ENCODE measurements around the gene PRRG2.

The PRRG2 gene

DNA sequence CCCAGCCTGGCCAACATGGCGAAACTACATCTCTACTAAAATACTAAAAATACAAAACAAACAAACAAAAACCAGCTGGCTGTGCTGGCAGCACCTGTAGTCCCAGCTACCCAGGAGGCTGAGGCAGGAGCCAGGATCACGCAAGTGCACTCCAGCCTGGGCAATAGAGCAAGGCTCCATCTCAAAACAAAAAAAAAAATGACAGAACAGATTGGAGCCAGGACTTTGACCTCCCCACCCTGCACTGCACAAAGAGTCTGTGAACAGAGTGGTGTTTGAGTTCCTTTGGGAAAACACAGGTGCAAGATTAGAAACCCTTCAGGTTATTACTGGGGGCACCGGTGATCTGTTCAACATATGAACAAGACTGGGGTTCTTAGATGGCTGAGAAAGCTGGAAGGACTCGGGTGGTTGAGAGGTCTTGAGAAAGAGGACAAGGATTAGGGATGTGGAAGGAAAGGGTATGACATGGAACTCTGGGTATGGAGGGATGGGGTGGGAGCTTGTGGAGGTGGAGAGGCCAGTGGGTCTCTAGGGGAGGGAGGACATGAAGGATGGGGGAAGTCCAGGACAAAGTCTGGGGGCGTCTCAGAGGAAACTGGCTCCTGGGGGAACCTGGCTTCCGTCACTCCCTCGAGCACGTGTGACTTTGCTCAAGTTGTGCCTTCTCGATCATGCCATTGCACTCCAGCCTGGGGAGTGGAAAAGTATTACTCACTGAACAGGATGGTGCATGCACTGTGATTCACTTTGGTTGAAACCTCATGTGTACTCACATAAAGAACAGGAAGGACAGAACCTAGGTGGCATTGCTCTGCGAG, 27.5 kb upstream of the PRRG2 start:
- Mint-ChIP-seq H3K27ac (peak overlapping the region; percentile 100), H3K4me3 (peak overlapping the region; percentile 75), H3K36me3 (peaks cover 10% of the 10 kb centered on the region), H3K27me3 (no peaks in the 10 kb centered on the region), H3K9me3 (no peaks in the 10 kb centered on the region), H3K4me1 (peaks cover 65% of the 10 kb centered on the region)

DNA sequence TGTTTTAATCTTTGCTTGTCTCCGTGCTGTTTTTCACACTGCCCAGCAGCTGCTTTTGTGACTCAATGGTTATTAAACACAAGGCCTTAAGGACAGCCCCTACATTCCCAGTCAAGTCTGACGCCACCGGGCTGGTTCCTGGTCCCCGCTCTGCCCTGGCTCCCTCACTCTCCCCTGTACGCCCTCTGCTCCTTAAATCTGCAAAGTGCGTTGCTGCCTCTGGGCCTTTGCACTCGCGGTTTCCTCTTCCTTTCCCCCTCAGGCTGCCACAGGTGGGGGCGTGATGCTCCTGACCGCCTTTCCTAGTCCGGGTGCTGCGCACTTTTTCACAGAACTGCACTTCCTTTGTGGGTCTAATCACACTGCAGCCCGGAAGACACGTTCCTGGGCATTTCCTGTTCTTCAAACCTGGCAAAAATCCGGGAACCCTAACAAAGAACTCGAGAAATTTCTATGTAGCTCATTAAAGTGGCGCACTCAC, 26.4 kb upstream of the PRRG2 start:
- Mint-ChIP-seq H3K9me3 (no peaks in the 10 kb centered on the region), H3K4me1 (peaks cover 65% of the 10 kb centered on the region), H3K27me3 (no peaks in the 10 kb centered on the region), H3K36me3 (peaks cover 10% of the 10 kb centered on the region), H3K27ac (peak overlapping the region; percentile 100), H3K4me3 (peak overlapping the region; percentile 68)

DNA sequence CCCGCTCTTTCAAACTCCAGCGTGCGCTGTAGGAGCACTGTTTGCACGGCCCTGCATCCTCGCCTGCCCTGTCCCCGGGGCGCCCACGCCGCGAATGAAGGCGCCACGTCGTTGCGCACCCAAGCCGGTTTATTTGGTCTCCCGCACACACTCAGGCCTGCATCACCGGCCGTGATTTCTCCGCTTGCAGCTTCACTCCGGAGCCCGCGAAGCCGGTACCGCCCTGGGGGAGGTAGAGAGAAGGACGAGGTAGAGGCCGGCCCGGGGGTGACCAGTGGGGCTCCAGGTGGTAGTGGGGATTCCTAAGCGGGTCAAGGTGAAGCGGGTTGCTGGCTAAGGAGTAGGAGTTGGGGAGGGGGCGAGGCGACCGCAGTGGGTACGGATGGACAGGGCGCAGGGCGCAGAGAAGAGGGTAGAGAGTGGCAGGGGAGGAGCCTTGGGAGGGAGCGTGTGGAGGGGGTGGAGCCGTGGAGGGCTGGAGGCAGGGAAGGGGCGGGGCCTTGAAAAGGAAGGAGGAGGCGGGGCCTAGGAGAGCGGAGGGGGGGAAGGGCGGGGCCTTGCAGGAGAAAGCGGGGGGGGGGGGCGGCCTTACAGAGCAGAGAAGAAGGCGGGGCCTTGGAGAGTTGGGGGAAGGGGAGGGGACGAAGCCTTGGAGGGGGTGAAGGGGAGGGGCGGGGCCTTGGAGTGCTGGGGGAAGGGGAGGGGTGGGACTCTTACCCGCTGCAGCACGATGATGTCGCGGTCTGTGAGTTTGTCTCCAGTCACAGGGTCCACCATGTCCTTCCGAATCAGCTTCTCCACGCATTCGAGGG, 25.3 kb upstream of the PRRG2 start:
- peaks cover 10% of the 10 kb centered on the region for H3K36me3 Mint-ChIP-seq
- H3K27me3 Mint-ChIP-seq: no peaks in the 10 kb centered on the region
- no peaks in the 10 kb centered on the region for H3K9me3 Mint-ChIP-seq
- H3K27ac Mint-ChIP-seq: peak overlapping the region; percentile 100
- H3K4me1 Mint-ChIP-seq: peaks cover 71% of the 10 kb centered on the region
- peak overlapping the region; percentile 54 for H3K4me3 Mint-ChIP-seq

DNA sequence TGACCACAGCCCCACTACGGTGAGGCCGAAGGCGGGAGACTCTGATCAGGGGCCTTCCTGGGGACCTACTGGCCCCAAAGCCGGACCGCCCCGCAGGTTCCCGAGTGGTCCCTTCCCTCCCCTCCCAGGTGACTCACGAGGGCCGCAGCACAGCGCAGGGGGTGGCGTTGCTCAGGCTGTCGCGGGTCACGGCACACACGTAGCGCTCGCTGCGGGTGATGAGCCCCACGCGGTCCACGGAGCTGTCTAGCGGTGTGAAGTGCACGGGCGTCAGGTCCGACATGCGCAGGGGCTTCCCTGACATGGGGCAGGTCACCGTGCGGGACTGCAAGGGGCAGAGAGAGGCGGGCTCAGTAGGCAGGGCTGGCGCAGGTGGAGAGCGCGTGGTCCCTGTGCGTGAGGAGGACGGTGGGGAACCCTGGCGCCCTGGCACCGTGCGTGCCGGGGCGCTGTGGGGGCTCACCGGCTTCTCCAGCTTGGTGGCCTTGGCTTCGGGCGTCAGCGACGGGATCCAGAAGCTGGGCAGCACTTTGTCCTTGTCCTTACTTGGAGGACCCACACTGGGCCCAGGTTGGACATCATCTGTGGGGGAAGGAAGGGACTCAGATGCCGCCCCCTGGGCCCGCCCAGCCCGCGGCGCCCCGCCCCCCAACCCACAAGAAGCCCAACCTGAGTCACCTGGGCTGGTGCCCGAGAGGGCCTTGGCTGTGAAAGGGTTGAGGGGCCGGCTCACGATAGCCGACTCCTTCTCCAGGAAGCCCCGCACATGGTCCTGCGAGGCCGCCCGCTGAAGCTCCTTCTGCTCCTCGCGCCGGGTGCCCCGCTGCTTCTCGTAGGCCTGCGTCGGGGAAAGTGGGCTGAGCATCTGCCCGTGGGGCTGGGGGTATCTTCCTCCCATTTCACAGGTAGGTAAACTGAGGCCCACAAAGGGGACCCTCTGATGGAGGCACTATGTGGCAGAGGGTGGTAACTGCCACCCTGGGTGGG, 24.4 kb upstream of the PRRG2 start:
- Mint-ChIP-seq H3K27ac (peak overlapping the region; percentile 97), H3K4me3 (peak overlapping the region; percentile 87), H3K9me3 (no peaks in the 10 kb centered on the region), H3K36me3 (peaks cover 10% of the 10 kb centered on the region), H3K4me1 (peaks cover 76% of the 10 kb centered on the region), H3K27me3 (no peaks in the 10 kb centered on the region)

DNA sequence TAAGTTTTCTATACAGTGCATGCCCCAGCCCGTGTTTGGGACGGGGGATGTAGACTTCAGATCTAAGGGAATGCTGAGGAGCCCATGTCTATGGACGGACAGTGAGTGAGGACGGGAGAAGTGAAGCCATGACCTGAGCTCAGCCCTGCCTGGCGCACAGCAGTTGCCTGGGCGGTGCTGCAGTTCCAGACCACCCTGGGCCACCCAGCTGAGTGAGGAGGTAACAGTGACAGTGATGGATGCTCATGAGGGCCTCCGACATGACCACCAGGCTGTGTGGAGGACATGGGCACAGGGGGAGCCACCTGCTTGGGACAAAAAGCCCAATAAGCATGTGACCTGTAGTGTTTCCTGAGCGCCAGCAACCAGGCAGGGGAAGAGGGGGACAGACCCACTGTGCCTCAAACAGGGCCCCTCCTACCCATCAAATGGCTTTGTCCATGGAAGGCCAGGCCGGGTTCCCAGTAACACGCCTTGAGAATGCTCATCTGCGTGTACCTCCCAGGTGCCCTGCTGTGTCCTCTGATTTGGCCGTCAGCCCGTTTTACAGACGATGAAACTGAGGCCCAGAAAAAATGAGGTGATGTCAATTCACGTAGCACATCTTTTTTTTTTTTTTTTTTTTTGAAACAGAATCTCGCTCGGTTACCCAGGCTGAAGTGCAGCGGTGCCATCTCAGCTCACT, 23.3 kb upstream of the PRRG2 start:
- peaks cover 8% of the 10 kb centered on the region for H3K36me3 Mint-ChIP-seq
- H3K9me3 Mint-ChIP-seq: no peaks in the 10 kb centered on the region
- H3K27me3 Mint-ChIP-seq: no peaks in the 10 kb centered on the region
- peak overlapping the region; percentile 87 for H3K4me3 Mint-ChIP-seq
- H3K27ac Mint-ChIP-seq: peak overlapping the region; percentile 97
- H3K4me1 Mint-ChIP-seq: peaks cover 77% of the 10 kb centered on the region

DNA sequence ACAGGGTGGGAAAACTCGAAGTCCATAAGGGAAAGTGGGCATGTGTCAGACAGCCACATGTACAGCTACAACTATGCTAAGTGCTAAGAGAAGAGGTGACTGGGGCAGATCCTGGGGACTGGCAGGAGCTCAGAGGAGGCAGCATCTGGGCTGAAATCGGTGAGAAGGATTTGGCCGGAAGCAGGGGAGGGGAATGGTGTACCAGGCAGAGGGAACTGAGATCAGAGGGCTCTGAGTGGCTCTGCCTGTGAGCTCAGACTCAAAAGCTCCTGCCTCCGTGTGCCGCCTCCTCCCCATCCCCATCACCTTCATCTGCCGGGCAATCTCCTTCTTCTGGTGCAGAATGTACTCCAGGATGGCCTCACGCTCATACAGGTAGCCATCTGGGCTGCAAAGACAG, 22.5 kb upstream of the PRRG2 start:
- Mint-ChIP-seq H3K27me3 (no peaks in the 10 kb centered on the region), H3K9me3 (no peaks in the 10 kb centered on the region), H3K4me3 (peak overlapping the region; percentile 79), H3K27ac (peak overlapping the region; percentile 98), H3K36me3 (peaks cover 8% of the 10 kb centered on the region), H3K4me1 (peaks cover 75% of the 10 kb centered on the region)

DNA sequence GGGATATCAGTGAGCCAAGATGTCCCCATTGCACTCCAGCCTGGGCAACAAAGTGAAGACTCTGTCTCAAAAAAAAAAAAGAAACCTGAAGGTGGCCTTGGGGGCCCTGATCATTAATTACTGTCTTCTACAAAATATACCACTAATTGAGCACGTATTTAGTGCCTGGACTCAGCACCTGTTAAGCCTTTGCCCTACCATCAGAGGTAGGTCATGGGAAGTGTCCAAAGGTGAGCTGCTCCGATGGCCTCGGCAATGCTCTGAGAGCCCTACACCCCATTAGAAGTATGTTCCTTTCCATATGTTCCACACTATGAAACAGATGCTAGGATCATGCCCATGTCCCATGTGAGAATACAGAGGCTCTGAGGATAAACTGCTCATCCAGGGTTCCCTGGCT, 21.7 kb upstream of the PRRG2 start:
- Mint-ChIP-seq H3K27me3 (no peaks in the 10 kb centered on the region), H3K36me3 (peaks cover 9% of the 10 kb centered on the region), H3K27ac (peak overlapping the region; percentile 98), H3K4me1 (peaks cover 76% of the 10 kb centered on the region), H3K9me3 (no peaks in the 10 kb centered on the region), H3K4me3 (peak overlapping the region; percentile 79)

DNA sequence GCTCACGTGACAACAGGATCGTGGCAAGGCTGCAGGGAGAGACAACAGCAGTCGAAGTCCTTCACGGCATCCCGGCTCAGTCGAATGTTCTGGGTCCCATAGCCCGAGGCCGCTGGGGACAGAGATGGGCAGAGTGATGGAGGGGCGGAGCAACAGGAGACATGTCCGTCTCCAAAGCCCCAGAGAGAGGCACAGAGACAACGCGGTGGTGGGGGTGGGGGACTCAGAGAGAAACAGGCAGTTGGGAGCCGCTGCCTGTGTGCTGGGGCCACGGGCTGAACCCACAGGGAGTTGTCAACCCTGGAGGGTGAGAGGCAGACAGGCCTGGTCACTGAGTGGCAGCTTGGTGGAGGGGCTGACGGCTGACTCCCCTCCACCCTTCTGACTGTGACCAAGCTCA, 21.2 kb upstream of the PRRG2 start:
- Mint-ChIP-seq H3K36me3 (peaks cover 8% of the 10 kb centered on the region), H3K27me3 (no peaks in the 10 kb centered on the region), H3K27ac (peak overlapping the region; percentile 98), H3K4me3 (peak overlapping the region; percentile 79), H3K9me3 (no peaks in the 10 kb centered on the region), H3K4me1 (peaks cover 76% of the 10 kb centered on the region)

DNA sequence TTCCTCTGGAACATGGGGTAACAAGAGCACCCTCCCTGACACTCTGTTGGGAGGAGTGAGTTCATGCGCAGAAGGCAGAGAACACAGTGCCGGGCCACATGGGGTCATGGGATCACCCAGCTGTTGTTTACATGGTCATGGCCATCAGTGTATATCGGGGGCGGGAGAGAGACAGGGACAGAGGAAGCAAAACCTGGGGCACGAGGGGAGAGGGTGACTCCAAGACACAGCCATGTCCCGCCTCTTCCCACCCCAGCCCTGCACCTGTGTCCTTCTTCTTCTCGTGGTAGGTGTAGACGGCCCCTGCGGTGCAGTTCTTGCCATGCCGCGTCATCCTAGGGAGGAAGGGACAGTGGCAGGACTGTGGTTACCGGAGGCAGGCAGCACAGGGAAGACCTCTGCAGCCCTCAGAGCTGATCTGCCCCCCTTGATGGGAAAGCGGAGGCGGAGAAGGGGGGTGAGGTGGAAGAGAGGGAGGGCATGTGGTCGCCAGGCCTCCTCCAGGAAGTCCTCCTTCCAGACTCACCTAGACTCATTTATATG, 20.7 kb upstream of the PRRG2 start:
- H3K36me3 Mint-ChIP-seq: peaks cover 8% of the 10 kb centered on the region
- H3K4me3 Mint-ChIP-seq: peak overlapping the region; percentile 79
- peak overlapping the region; percentile 98 for H3K27ac Mint-ChIP-seq
- H3K4me1 Mint-ChIP-seq: peaks cover 76% of the 10 kb centered on the region
- H3K27me3 Mint-ChIP-seq: no peaks in the 10 kb centered on the region
- H3K9me3 Mint-ChIP-seq: no peaks in the 10 kb centered on the region

DNA sequence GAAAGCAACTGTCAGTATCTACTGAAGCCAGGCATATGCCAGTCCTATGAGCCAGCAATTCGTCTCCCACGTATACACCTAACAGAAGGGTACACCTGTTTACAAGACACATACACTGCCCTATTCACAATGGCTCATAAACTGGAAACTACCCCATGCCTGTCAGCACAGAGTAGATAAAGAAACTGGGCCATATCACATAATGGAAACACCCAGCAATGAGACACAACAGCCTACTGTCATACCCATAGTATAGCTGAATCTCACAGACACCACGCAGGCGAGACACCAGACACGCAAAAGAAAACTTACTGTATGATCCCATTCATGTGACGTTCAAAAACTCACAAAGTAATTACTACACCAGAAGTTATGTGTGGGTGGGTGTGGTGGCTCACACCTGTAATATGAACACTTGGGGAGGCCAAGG, 16.5 kb upstream of the PRRG2 start:
- Mint-ChIP-seq H3K27me3 (no peaks in the 10 kb centered on the region), H3K4me3 (peak overlapping the region; percentile 71), H3K36me3 (peaks cover 4% of the 10 kb centered on the region), H3K27ac (peak overlapping the region; percentile 97), H3K9me3 (no peaks in the 10 kb centered on the region), H3K4me1 (peaks cover 83% of the 10 kb centered on the region)

DNA sequence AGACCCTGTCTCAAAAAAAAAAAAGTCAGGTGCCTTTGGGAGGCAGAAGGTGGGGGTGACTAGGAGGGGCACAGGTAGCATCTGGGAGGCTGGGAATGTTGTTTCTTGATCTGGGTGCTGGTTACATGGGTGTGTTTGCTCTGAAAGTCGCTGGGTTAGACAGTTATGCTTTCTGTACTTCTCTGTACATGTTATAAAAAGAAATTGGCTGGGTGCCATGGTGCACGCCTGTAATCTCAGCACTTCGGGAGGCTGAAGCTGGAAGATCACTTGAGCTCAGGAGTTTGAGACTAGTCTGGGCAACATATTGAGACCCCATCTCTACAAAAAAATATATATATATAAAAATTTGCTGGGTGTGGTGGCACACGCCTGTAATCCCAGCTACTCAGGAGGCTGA, 15.9 kb upstream of the PRRG2 start:
- H3K4me1 Mint-ChIP-seq: peaks cover 83% of the 10 kb centered on the region
- H3K4me3 Mint-ChIP-seq: peak overlapping the region; percentile 71
- H3K9me3 Mint-ChIP-seq: no peaks in the 10 kb centered on the region
- peaks cover 4% of the 10 kb centered on the region for H3K36me3 Mint-ChIP-seq
- peak overlapping the region; percentile 97 for H3K27ac Mint-ChIP-seq
- no peaks in the 10 kb centered on the region for H3K27me3 Mint-ChIP-seq

DNA sequence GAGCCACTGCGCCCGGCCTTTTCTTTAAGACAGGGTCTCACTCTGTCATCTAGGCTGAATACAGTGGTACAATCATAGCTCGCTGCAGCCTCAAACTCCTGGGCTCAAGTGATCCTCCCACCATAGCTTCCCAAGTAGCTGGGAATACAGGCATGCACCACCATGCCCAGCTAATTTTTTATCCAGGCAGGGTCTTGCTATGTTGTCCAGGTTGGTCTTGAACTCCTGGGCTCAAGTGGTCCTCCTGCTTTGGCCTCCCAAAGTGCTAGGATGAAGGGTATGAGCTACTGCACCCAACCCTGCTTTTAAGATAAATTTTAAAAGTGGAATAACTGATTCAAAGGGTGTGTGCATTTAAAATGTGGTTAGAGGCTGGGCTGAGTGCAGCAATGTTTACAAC, 14.8 kb upstream of the PRRG2 start:
- peaks cover 4% of the 10 kb centered on the region for H3K36me3 Mint-ChIP-seq
- H3K27ac Mint-ChIP-seq: peak overlapping the region; percentile 35
- H3K27me3 Mint-ChIP-seq: no peaks in the 10 kb centered on the region
- no peak overlapping the region for H3K4me3 Mint-ChIP-seq
- no peaks in the 10 kb centered on the region for H3K9me3 Mint-ChIP-seq
- peaks cover 81% of the 10 kb centered on the region for H3K4me1 Mint-ChIP-seq

DNA sequence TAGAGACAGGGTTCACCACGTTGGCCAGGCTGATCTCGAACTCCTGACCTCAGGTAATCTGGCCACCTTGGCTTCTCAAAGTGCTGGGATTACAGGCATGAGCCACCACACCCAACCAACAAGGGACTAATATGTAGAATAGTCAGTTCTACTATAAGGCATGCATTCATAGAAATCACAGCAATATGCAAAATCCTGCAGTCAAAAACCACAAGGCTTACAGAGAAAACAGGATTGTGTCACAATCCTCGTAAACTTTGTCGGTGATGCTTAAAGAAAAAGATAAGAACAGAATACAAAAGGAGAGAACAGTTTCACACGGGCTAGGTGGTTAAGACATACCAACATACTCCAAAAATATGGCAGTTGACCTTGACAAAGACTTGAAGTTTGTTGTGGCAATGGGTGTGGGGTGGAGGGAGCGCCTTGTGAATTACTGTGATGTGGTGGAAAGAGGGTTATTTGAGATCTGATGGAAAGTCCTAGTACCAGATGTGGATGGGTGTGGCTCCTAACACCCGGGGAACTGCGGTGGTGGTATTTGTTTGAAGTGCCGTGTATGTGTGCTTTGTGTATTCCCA, 13.2 kb upstream of the PRRG2 start:
- Mint-ChIP-seq H3K9me3 (no peaks in the 10 kb centered on the region), H3K36me3 (peaks cover 4% of the 10 kb centered on the region), H3K27ac (peak overlapping the region; percentile 82), H3K4me1 (peaks cover 70% of the 10 kb centered on the region), H3K27me3 (no peaks in the 10 kb centered on the region), H3K4me3 (peak overlapping the region; percentile 63)
